Measurements from ENCODE around the gene PTPRJ. TPM values are rescaled to one million over a fixed set of nuclear protein-coding genes. Genes with fewer than 3 reads are reported as not detected.

Gene PTPRJ
- total and polyA plus RNA-seq, 10 donors, result 6.4 to 135 (median 74.6) TPM

- H3K27ac ChIP-seq, result no peak overlapping the region
- no peak overlapping the region for H3K4me3 ChIP-seq
- no peaks in the 10 kb centered on the region for H3K36me3 ChIP-seq
- no peak for DNase-seq
- H3K4me1 ChIP-seq, result peaks cover 4 to 32% (median 16%) of the 10 kb centered on the region in 6 donors
- TF ChIP-seq POLR2A (IDR thresholded peaks at IDR 0.05) (no peak), POLR2AphosphoS5 (IDR thresholded peaks at IDR 0.05) (no peak)
- TF ChIP-seq, protein P1, sequence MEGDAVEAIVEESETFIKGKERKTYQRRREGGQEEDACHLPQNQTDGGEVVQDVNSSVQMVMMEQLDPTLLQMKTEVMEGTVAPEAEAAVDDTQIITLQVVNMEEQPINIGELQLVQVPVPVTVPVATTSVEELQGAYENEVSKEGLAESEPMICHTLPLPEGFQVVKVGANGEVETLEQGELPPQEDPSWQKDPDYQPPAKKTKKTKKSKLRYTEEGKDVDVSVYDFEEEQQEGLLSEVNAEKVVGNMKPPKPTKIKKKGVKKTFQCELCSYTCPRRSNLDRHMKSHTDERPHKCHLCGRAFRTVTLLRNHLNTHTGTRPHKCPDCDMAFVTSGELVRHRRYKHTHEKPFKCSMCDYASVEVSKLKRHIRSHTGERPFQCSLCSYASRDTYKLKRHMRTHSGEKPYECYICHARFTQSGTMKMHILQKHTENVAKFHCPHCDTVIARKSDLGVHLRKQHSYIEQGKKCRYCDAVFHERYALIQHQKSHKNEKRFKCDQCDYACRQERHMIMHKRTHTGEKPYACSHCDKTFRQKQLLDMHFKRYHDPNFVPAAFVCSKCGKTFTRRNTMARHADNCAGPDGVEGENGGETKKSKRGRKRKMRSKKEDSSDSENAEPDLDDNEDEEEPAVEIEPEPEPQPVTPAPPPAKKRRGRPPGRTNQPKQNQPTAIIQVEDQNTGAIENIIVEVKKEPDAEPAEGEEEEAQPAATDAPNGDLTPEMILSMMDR (IDR thresholded peaks at IDR 0.05 in 8 of 11, conservative IDR thresholded peaks at IDR 0.05 in 3 of 11), result no peak
- no peaks in the 10 kb centered on the region for H3K9me3 ChIP-seq
- H3K27me3 ChIP-seq (replicated peaks in 1 of 7), result no peaks in the 10 kb centered on the region
- WGBS, 5 donors, result 86 to 96% (median 89%) methylated on average over 4 of the region's 4 CpGs
- intact Hi-C loops (cut with DNase I; ENCODE audit: low total_unique reads), result no loop called here
These were observed 8.9 kb upstream of the PTPRJ start for GRCh38 chr11:47971501-47971900.

- no peaks in the 10 kb centered on the region for H3K27me3 ChIP-seq (replicated peaks in 1 of 7)
- no peak for TF ChIP-seq POLR2AphosphoS5 (IDR thresholded peaks at IDR 0.05)
- TF ChIP-seq, protein P1 (IDR thresholded peaks at IDR 0.05 in 8 of 11, conservative IDR thresholded peaks at IDR 0.05 in 3 of 11), result no peak
- no peak for TF ChIP-seq POLR2A (IDR thresholded peaks at IDR 0.05)
- no peak overlapping the region for H3K4me3 ChIP-seq
- no peaks in the 10 kb centered on the region for H3K9me3 ChIP-seq
- peaks cover 4 to 41% (median 16%) of the 10 kb centered on the region in 6 donors for H3K4me1 ChIP-seq
- DNase-seq, result no peak
- 93 to 99% (median 97%) methylated on average over 4 of the region's 4 CpGs for WGBS, 5 donors
- intact Hi-C loops (cut with DNase I; ENCODE audit: low total_unique reads), result no loop called here
- peak overlapping the region in 2 of 8 donors; percentile 65 to 71 for H3K27ac ChIP-seq
- no peaks in the 10 kb centered on the region for H3K36me3 ChIP-seq
These were observed 7.2 kb upstream of the PTPRJ start for GRCh38 chr11:47973173-47973572.

DNA sequence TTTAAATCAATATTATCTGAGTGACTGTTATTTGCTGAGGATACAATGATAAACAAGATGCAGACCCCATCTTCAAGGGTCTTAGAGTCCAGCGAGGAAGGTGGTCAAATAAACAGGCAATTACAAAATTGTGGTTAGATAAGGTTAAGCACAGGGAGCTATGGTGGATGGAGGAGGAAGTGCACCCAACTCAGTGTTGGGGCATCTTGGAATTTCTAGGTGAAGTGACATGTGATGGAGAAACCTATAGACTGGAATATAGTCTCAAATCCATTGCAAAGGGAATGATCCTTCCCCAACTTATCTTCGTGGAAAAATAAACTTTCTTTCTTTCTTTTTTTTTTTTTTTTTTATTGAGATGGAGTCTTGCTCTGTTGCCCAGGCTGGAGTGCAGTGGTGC lies 3.4 kb upstream of the PTPRJ start:
- intact Hi-C loops (cut with DNase I; ENCODE audit: low total_unique reads), result no loop called here
- H3K4me3 ChIP-seq, result no peak overlapping the region
- WGBS, 5 donors, result 69 to 84% (median 78%) methylated on average over 2 of the region's 2 CpGs

DNA sequence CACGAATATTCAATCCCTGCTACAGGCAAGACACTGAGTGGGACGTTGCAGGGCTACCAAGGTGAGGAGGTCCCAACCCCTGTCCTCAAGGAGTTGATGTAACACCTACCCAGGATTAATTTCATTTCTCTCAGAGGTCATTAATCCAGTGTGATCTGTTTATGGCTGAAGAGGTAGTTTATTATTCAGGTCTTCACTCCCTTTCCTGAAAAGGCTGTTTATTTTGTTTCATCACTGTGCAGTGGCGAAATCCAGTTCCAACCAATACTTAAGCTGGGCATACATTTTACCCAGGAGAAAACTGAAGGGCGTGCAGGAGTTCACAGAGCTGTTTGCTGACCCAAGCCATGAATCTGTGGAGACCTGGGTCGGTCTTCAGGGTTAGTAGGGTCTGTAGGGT lies 2.7 kb upstream of the PTPRJ start:
- no peak for DNase-seq

More for the DNA sequence above, 3.4 kb upstream of the PTPRJ start:
- H3K4me1 ChIP-seq, result peaks cover 6 to 69% (median 27%) of the 10 kb centered on the region in 6 donors
- H3K9me3 ChIP-seq, result no peaks in the 10 kb centered on the region
- H3K27me3 ChIP-seq (replicated peaks in 1 of 7), result no peaks in the 10 kb centered on the region
- H3K36me3 ChIP-seq, result no peaks in the 10 kb centered on the region
- H3K27ac ChIP-seq, result no peak overlapping the region
- TF ChIP-seq POLR2A (IDR thresholded peaks at IDR 0.05) (no peak), POLR2AphosphoS5 (IDR thresholded peaks at IDR 0.05) (no peak)
- TF ChIP-seq, protein P1 (IDR thresholded peaks at IDR 0.05 in 8 of 11, conservative IDR thresholded peaks at IDR 0.05 in 3 of 11), result no peak
- DNase-seq, result no peak

More for the DNA sequence above, 2.7 kb upstream of the PTPRJ start:
- no peaks in the 10 kb centered on the region for H3K9me3 ChIP-seq
- H3K4me1 ChIP-seq, result peaks cover 11 to 76% (median 34%) of the 10 kb centered on the region in 6 donors
- H3K27ac ChIP-seq, result no peak overlapping the region
- TF ChIP-seq POLR2AphosphoS5 (IDR thresholded peaks at IDR 0.05) (no peak), POLR2A (IDR thresholded peaks at IDR 0.05) (no peak)
- TF ChIP-seq, protein P1 (IDR thresholded peaks at IDR 0.05 in 8 of 11, conservative IDR thresholded peaks at IDR 0.05 in 3 of 11), result no peak
- 56 to 85% (median 80%) methylated on average over 5 of the region's 5 CpGs for WGBS, 5 donors
- no peaks in the 10 kb centered on the region for H3K36me3 ChIP-seq
- no peaks in the 10 kb centered on the region for H3K27me3 ChIP-seq (replicated peaks in 1 of 7)
- intact Hi-C loops (cut with DNase I; ENCODE audit: low total_unique reads), result no loop called here
- H3K4me3 ChIP-seq, result no peak overlapping the region
